Ishikawa (cell line): ENCODE measurements around the gene NCF2.

Experiments used
- CEBPB ChIP-seq: IDR thresholded peaks from 2 replicates; pipeline ENCODE4 v1.6.1; 2012
- CREB1 ChIP-seq: IDR thresholded peaks from 2 replicates; pipeline ENCODE4 v1.6.1; 2012; ENCODE audit warnings: low read depth
- EGR1 ChIP-seq: IDR thresholded peaks from 2 replicates; pipeline ENCODE4 v1.6.1; 2012
- EP300 ChIP-seq: IDR thresholded peaks from 2 replicates; pipeline ENCODE4 v1.6.1; 2012; ENCODE audit warnings: borderline replicate concordance
- FOXM1 ChIP-seq: IDR thresholded peaks from 2 replicates; pipeline ENCODE4 v1.6.1; 2012; ENCODE audit warnings: low read depth, borderline replicate concordance
- MAX ChIP-seq: IDR thresholded peaks from 2 replicates; pipeline ENCODE4 v1.6.1; 2012
- NFIC ChIP-seq: IDR thresholded peaks from 2 replicates; pipeline ENCODE4 v1.6.1; 2012
- RAD21 ChIP-seq: IDR thresholded peaks from 2 replicates; pipeline ENCODE4 v1.6.1; 2012; ENCODE audit warnings: low read depth
- REST ChIP-seq: IDR thresholded peaks from 2 replicates; pipeline ENCODE4 v1.6.1; 2012; ENCODE audit warnings: low read depth, mild to moderate bottlenecking
- TAF1 ChIP-seq: IDR thresholded peaks from 2 replicates; pipeline ENCODE4 v1.6.1; 2012; ENCODE audit warnings: low read depth, mild to moderate bottlenecking
- TCF12 ChIP-seq: IDR thresholded peaks from 2 replicates; pipeline ENCODE4 v1.6.1; 2012; ENCODE audit warnings: low read depth
- TEAD4 ChIP-seq: IDR thresholded peaks from 2 replicates; pipeline ENCODE4 v1.6.1; 2012
- YY1 ChIP-seq: IDR thresholded peaks from 2 replicates; pipeline ENCODE4 v1.6.1; 2012; ENCODE audit warnings: low read depth
- ZBTB7A ChIP-seq: IDR thresholded peaks from 2 replicates; pipeline ENCODE4 v1.6.1; 2012; ENCODE audit warnings: low read depth
- TF ChIP-seq, protein P1 (sequence below): IDR thresholded peaks from 2 replicates; pipeline ENCODE4 v1.6.1; 2012

NCF2 gene

DNA sequence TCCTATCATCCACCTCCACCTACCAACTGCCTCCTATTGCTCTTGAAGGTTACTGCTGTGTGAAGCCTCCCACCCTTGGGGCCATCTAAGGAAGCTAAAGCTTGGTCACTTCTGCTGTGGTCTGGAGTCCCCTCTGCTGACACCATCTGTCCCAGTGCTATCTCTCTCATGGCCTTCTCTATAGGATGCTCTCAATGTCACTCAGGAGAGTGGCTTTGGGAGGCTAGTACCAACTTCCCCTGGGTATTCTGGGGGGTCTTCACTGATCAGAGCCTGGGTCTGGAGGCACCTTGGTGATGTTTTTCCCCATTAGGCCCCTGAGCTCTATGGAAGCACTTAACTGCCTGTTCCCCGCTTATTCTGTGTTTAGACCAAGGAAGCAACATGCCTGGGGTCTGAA is 12.3 kb upstream of the NCF2 start:
- TF ChIP-seq ZBTB7A (no peak), RAD21 (no peak), TEAD4 (no peak), TAF1 (no peak), FOXM1 (no peak), EGR1 (no peak), MAX (no peak), YY1 (no peak), NFIC (no peak), EP300 (no peak), TCF12 (no peak), REST (no peak), CEBPB (no peak), CREB1 (no peak)
- TF ChIP-seq, protein P1, sequence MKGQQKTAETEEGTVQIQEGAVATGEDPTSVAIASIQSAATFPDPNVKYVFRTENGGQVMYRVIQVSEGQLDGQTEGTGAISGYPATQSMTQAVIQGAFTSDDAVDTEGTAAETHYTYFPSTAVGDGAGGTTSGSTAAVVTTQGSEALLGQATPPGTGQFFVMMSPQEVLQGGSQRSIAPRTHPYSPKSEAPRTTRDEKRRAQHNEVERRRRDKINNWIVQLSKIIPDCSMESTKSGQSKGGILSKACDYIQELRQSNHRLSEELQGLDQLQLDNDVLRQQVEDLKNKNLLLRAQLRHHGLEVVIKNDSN = no peak

GRCh38 chr1:183600634-183601033 is 10.4 kb upstream of the NCF2 start:
- TF ChIP-seq NFIC = no peak
- no peak for TF ChIP-seq RAD21
- TF ChIP-seq EGR1 = no peak
- no peak for TF ChIP-seq TEAD4
- TF ChIP-seq FOXM1 = no peak

DNA sequence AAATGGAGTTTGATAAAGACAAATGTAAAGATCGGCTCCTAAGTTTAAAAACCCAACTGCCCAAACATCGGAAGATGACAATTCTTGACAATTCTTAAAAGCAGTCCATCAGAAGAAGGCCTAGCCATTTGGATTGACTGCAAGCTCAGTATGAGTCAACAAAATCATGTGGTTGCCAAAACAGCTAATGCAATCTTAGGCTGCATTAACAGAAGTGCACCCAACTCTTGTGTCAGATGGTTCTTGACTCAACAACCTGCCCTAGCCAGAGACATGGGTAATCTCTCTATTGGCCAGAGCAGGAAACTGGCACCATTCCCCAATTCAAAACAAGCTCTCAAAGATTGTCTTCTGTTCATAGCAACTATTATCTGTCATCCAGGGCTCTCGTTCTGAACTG is 9.9 kb upstream of the NCF2 start:
- no peak for TF ChIP-seq NFIC
- TF ChIP-seq CREB1 = no peak
- no peak for TF ChIP-seq TAF1
- TF ChIP-seq TCF12 = no peak
- TF ChIP-seq FOXM1 = no peak
- TF ChIP-seq ZBTB7A = no peak
- TF ChIP-seq RAD21 = no peak
- TF ChIP-seq TEAD4 = no peak
- no peak for TF ChIP-seq MAX
- TF ChIP-seq CEBPB = no peak

DNA sequence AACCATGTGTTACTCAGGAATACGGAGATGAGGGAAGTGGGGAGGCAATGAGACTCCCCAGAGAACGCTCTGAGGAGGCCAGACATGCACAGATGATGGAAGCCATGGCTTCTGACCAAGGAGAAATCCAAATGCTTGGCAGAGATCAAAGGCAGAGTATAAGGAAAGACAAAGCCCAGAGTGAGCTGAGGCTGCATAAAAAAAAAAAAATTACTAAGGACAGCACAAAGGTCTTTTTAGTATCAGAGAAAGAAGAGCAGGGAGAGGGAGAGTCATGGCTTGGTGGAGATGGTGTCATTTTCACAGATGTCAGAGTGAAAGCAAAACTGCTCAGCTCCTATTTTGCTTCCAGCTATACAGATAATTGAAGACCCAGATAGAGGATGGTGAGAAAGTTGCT is 8.1 kb upstream of the NCF2 start:
- TF ChIP-seq TCF12 = no peak
- no peak for TF ChIP-seq REST
- TF ChIP-seq ZBTB7A = no peak

DNA sequence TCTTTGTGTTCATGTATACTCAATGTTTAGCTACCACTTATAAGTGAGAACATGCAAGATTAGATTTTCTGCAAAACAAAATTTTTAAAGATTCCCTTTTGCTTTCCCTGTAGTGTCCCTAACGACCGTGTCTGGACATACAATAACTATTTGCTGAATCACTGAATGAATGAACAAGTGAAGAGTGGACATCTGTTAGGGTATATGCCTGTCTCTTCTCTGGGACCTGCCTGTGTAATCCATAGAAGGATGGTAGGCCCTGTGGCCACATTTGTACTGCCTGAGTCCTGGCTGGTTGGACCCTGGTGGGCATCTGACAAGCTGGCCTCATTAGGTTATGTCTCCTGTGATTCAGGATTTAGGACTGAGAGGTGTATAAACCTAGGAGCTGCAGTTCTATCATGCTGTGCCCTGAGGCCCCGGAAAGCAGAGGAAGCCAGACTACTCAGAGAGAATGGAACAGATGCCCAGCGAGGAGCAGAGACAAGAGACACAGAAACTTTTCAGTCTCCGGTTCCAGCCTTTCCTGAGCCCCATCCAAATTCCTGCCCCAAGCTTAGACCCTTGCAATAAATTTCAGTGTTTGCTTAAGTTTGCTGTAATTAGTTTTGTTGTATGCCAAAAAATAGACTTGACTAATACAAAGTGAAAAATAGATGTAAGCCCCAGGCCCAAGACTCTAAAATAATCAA is 7.5 kb upstream of the NCF2 start:
- TF ChIP-seq RAD21 (no peak), ZBTB7A (no peak), EP300 (no peak), MAX (no peak), FOXM1 (no peak), TEAD4 (no peak)
- TF ChIP-seq, protein P1 = no peak

DNA sequence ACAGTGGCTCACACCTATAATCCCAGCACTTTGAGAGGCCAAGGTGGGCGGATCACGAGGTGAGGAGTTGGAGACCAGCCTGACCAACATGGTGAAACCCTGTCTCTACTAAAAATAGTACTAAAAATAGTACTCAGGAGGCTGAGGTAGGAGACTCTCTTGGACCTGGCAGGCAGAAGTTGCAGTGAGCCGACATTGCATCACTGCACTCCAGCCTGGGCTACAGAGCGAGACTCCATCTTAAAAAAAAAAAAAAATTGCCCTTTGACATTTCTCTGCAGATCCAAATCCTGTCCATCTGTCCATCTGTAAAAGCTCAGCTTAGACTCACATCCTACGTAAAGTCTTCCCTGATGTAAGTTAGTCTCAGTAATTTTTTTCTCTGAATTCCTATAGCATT is 6.2 kb upstream of the NCF2 start:
- no peak for TF ChIP-seq TEAD4
- TF ChIP-seq MAX = no peak
- TF ChIP-seq ZBTB7A = no peak
- no peak for TF ChIP-seq EP300
- TF ChIP-seq YY1 = no peak
- no peak for TF ChIP-seq FOXM1
- no peak for TF ChIP-seq RAD21
- TF ChIP-seq CREB1 = no peak
- TF ChIP-seq REST = no peak
- TF ChIP-seq, protein P1 = no peak
- no peak for TF ChIP-seq NFIC
- no peak for TF ChIP-seq TAF1
- no peak for TF ChIP-seq TCF12
- TF ChIP-seq EGR1 = no peak
- TF ChIP-seq CEBPB = no peak
